Activated B cell treated with CpG ODN at 0.5 μM for 24 hours (primary cell): ENCODE results near the gene TSHZ1. TPM values are rescaled to one million over a fixed set of nuclear protein-coding genes. Genes with fewer than 3 reads are reported as not detected.

Experiments used
- ATAC-seq: fragments of 200-7000 bp; cut with Tn5 transposase; one replicate; pipeline ENCODE4 v1.10.0; 2021; ENCODE audit warnings: low read depth, mild to moderate bottlenecking, moderate library complexity
- CTCF ChIA-PET: fragments of 350-600 bp; sonication (Branson Sonifier 250); formaldehyde crosslinking; loops from one replicate; lab custom pipeline; 2021; ENCODE audit warnings: antibody characterized with exemption; lab: Charles Lee
- POLR2A ChIA-PET: fragments of 350-600 bp; sonication (Branson Sonifier 250); formaldehyde crosslinking; loops from one replicate; lab custom pipeline; 2021; ENCODE audit warnings: antibody characterized with exemption; lab: Charles Lee
- DNase-seq: peaks from one replicate; pipeline ENCODE4 v3.0.0; 2022
- H3K27ac Mint-ChIP-seq: one replicate; pipeline ENCODE4 v1.8.0; 2020; ENCODE audit warnings: mixed read lengths
- H3K27me3 Mint-ChIP-seq: one replicate; pipeline ENCODE4 v1.8.0; 2021; ENCODE audit warnings: mixed read lengths
- H3K36me3 Mint-ChIP-seq: one replicate; pipeline ENCODE4 v1.8.0; 2021; ENCODE audit warnings: low read depth, mixed read lengths
- H3K4me1 Mint-ChIP-seq: one replicate; pipeline ENCODE4 v1.8.0; 2021; ENCODE audit warnings: mixed read lengths
- H3K4me3 Mint-ChIP-seq: one replicate; pipeline ENCODE4 v1.8.0; 2020; ENCODE audit warnings: mild to moderate bottlenecking, mixed read lengths
- H3K9me3 Mint-ChIP-seq: one replicate; pipeline ENCODE4 v1.8.0; 2020; ENCODE audit warnings: mixed read lengths
- CTCF ChIP-seq: fragments of 200-600 bp; IDR thresholded peaks from one replicate; pipeline ENCODE4 v1.8.0; 2022; ENCODE audit warnings: antibody characterized with exemption, mild to moderate bottlenecking
- intact Hi-C: fragments of 100-400 bp; cut with micrococcal nuclease; formaldehyde crosslinking; loops from one replicate; pipeline ENCODE4 v1.15.1; 2024
- total RNA-seq: library from RNA; stranded (reverse); gene quantifications from 2 replicates; pipeline ENCODE4 v1.2.3, GENCODE V29; 2022

TSHZ1 gene
- total RNA-seq, 1 donor from 2014 or later, result 8.6 TPM

DNA sequence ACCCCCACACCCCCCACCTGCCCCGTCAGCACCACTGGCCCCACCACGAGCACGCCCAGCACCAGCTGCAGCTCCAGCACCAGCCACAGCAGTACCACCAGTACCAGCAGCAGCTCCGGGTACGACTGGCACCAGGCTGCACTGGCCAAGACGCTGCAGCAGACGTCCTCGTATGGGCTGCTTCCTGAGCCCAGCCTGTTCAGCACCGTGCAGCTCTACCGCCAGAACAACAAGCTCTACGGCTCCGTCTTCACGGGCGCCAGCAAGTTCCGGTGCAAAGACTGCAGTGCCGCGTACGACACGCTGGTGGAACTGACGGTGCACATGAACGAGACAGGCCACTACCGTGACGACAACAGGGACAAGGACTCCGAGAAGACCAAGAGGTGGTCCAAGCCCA, 75.3 kb downstream of the TSHZ1 start:
- CTCF ChIA-PET, result no interaction called here
- DNase-seq, result no peak
- Mint-ChIP-seq H3K27me3 (no peaks in the 10 kb centered on the region), H3K4me3 (no peak overlapping the region), H3K27ac (no peak overlapping the region), H3K9me3 (no peaks in the 10 kb centered on the region), H3K4me1 (no peaks in the 10 kb centered on the region), H3K36me3 (peaks cover 39% of the 10 kb centered on the region)
- POLR2A ChIA-PET, result no interaction called here
- no peak for TF ChIP-seq CTCF
- intact Hi-C loops, result no loop called here
- ATAC-seq, result no peak

DNA sequence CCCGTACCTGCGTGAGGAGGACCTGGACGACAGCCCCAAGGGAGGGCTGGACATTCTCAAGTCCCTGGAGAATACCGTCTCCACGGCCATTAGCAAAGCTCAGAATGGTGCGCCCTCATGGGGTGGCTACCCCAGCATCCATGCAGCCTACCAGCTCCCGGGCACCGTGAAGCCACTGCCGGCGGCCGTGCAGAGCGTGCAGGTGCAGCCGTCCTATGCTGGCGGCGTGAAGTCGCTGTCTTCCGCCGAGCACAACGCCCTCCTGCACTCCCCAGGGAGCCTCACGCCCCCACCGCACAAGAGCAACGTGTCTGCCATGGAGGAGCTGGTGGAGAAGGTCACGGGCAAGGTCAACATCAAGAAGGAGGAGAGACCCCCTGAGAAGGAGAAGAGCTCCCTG, 76.4 kb downstream of the TSHZ1 start:
- no peak for DNase-seq
- Mint-ChIP-seq H3K27me3 (no peaks in the 10 kb centered on the region), H3K27ac (no peak overlapping the region), H3K4me3 (no peak overlapping the region), H3K9me3 (no peaks in the 10 kb centered on the region), H3K4me1 (no peaks in the 10 kb centered on the region), H3K36me3 (peaks cover 39% of the 10 kb centered on the region)
- intact Hi-C loops, result no loop called here
- no peak for ATAC-seq
- ChIA-PET POLR2A (no interaction called here), CTCF (no interaction called here)
- no peak for TF ChIP-seq CTCF

DNA sequence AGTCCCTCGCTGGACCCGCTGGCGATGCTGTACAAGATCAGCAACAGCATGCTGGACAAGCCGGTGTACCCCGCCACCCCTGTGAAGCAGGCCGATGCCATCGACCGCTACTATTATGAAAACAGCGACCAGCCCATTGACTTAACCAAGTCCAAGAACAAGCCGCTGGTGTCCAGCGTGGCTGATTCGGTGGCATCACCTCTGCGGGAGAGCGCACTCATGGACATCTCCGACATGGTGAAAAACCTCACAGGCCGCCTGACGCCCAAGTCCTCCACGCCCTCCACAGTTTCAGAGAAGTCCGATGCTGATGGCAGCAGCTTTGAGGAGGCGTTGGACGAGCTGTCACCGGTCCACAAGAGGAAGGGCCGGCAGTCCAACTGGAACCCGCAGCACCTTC, 77.1 kb downstream of the TSHZ1 start:
- peaks cover 39% of the 10 kb centered on the region for H3K36me3 Mint-ChIP-seq
- no peaks in the 10 kb centered on the region for H3K27me3 Mint-ChIP-seq
- no peak for ATAC-seq
- DNase-seq, result no peak
- no peaks in the 10 kb centered on the region for H3K4me1 Mint-ChIP-seq
- ChIA-PET CTCF (no interaction called here), POLR2A (no interaction called here)
- intact Hi-C loops, result no loop called here
- TF ChIP-seq CTCF, result no peak
- no peak overlapping the region for H3K27ac Mint-ChIP-seq
- H3K4me3 Mint-ChIP-seq, result no peak overlapping the region
- no peaks in the 10 kb centered on the region for H3K9me3 Mint-ChIP-seq

- H3K4me1 Mint-ChIP-seq, result no peaks in the 10 kb centered on the region
- POLR2A ChIA-PET, result no interaction called here
- no peak for TF ChIP-seq CTCF
- DNase-seq, result no peak
- intact Hi-C loops, result no loop called here
- no peaks in the 10 kb centered on the region for H3K9me3 Mint-ChIP-seq
- H3K4me3 Mint-ChIP-seq, result no peak overlapping the region
- no peaks in the 10 kb centered on the region for H3K27me3 Mint-ChIP-seq
- H3K36me3 Mint-ChIP-seq, result peaks cover 34% of the 10 kb centered on the region
- ATAC-seq, result no peak
- CTCF ChIA-PET, result no interaction called here
- no peak overlapping the region for H3K27ac Mint-ChIP-seq
These were observed 79.2 kb downstream of the TSHZ1 start for GRCh38 chr18:75289761-75290160.

GRCh38 chr18:75290737-75291358, 80.3 kb downstream of the TSHZ1 start:
- H3K4me1 Mint-ChIP-seq, result no peaks in the 10 kb centered on the region
- no peak for TF ChIP-seq CTCF
- ChIA-PET CTCF (no interaction called here), POLR2A (no interaction called here)
- no peak overlapping the region for H3K27ac Mint-ChIP-seq
- no peak overlapping the region for H3K4me3 Mint-ChIP-seq
- ATAC-seq (no peak), DNase-seq (no peak)
- H3K27me3 Mint-ChIP-seq, result no peaks in the 10 kb centered on the region
- H3K36me3 Mint-ChIP-seq, result peaks cover 25% of the 10 kb centered on the region
- H3K9me3 Mint-ChIP-seq, result no peaks in the 10 kb centered on the region
- intact Hi-C loops, result no loop called here
